ENCODE results near the gene PLXNA1. TPM values are rescaled to one million over a fixed set of nuclear protein-coding genes. Genes with fewer than 3 reads are reported as not detected.
A peak's percentile ranks its signal among the peaks of the same experiment; 100 is the strongest.

PLXNA1 gene
- total RNA-seq, 1 donor from 2014 or later, result 98.2 TPM

DNA sequence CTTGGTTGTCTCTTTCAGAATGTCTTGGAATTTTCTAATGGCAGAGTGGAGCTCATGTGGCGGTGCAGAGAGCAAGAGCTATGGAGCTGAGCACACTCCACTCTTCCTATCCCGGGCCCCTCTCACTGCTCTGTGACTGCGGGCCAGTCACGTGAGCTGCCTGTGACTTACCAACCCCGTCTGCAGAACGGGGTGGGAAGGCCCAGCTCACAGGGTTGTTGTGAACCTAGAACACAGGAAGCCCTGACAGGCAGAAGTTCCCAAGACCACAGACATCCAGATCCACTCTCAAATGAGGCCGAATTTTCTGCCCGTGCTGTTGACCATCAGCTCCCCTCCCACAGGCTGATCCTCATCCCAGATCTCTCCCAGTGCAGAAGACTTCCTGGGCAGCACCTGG is 35.5 kb upstream of the PLXNA1 start:
- Mint-ChIP-seq H3K36me3 (ENCODE audit: low read depth) (no peaks in the 10 kb centered on the region), H3K27ac (ENCODE audit: unreplicated experiment) (no peak overlapping the region), H3K9me3 (ENCODE audit: low read depth) (no peaks in the 10 kb centered on the region), H3K4me1 (ENCODE audit: low read depth) (no peaks in the 10 kb centered on the region), H3K27me3 (ENCODE audit: low read depth) (no peaks in the 10 kb centered on the region), H3K4me3 (ENCODE audit: unreplicated experiment) (no peak overlapping the region)
- no peak for DNase-seq (ENCODE audit: low spot score)
- TF ChIP-seq, protein P1, sequence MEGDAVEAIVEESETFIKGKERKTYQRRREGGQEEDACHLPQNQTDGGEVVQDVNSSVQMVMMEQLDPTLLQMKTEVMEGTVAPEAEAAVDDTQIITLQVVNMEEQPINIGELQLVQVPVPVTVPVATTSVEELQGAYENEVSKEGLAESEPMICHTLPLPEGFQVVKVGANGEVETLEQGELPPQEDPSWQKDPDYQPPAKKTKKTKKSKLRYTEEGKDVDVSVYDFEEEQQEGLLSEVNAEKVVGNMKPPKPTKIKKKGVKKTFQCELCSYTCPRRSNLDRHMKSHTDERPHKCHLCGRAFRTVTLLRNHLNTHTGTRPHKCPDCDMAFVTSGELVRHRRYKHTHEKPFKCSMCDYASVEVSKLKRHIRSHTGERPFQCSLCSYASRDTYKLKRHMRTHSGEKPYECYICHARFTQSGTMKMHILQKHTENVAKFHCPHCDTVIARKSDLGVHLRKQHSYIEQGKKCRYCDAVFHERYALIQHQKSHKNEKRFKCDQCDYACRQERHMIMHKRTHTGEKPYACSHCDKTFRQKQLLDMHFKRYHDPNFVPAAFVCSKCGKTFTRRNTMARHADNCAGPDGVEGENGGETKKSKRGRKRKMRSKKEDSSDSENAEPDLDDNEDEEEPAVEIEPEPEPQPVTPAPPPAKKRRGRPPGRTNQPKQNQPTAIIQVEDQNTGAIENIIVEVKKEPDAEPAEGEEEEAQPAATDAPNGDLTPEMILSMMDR (IDR thresholded peaks at IDR 0.05), result no peak

DNA sequence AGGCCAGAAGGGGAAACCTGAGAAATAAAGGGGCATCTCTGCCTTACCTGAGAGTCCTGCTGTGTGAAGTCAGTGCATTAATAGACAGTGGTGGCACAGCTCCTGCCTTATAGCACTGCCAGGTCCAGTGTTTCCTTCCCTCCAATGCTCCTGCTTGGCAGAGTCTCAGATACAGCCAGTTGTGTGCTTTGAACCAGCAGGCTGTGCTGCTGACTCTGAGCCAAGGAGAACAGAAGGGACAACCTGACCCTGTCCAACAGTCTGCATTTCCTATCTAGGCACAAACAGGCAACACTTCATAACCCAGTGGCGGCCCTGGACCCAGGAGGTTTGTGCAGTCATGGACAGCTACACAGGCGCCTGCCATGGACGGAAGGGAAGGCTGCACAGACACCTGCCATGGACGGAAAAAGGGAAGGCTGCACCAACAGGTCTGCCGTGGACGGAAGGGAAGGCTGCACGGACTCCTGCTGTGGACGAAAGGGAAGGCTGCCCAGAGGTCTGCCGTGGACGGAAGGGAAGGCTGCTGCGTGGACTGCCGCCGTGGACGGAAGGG is 33.9 kb upstream of the PLXNA1 start:
- H3K4me3 Mint-ChIP-seq (ENCODE audit: unreplicated experiment), result no peak overlapping the region
- H3K9me3 Mint-ChIP-seq (ENCODE audit: low read depth), result no peaks in the 10 kb centered on the region
- H3K27ac Mint-ChIP-seq (ENCODE audit: unreplicated experiment), result no peak overlapping the region
- H3K36me3 Mint-ChIP-seq (ENCODE audit: low read depth), result no peaks in the 10 kb centered on the region
- DNase-seq (ENCODE audit: low spot score), result no peak
- TF ChIP-seq, protein P1 (IDR thresholded peaks at IDR 0.05), result no peak
- no peaks in the 10 kb centered on the region for H3K4me1 Mint-ChIP-seq (ENCODE audit: low read depth)
- no peaks in the 10 kb centered on the region for H3K27me3 Mint-ChIP-seq (ENCODE audit: low read depth)

DNA sequence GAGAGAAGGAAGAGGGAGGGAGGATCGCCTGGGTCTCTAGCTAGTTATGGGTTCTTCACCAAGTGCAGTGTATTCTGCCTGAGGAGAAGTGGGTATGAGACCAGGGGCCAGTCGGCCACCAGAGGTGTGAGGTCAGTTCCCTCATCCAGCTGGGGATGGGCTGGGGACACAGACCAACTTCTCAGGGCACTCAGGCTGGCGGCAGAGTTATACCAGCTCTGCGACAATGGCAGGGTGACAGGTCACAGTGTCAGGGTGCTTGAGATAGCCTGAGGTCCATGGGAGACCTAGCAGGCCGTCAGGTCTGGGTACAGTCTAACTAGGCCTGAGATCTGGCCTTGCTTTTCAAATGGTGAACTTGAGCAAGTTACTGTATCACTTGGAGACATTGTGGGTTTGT is 31.4 kb upstream of the PLXNA1 start:
- Mint-ChIP-seq H3K27me3 (ENCODE audit: low read depth) (no peaks in the 10 kb centered on the region), H3K27ac (ENCODE audit: unreplicated experiment) (no peak overlapping the region), H3K4me1 (ENCODE audit: low read depth) (no peaks in the 10 kb centered on the region), H3K4me3 (ENCODE audit: unreplicated experiment) (no peak overlapping the region), H3K9me3 (ENCODE audit: low read depth) (no peaks in the 10 kb centered on the region), H3K36me3 (ENCODE audit: low read depth) (no peaks in the 10 kb centered on the region)
- TF ChIP-seq, protein P1 (IDR thresholded peaks at IDR 0.05), result no peak
- peak; percentile 56 for DNase-seq (ENCODE audit: low spot score)

DNA sequence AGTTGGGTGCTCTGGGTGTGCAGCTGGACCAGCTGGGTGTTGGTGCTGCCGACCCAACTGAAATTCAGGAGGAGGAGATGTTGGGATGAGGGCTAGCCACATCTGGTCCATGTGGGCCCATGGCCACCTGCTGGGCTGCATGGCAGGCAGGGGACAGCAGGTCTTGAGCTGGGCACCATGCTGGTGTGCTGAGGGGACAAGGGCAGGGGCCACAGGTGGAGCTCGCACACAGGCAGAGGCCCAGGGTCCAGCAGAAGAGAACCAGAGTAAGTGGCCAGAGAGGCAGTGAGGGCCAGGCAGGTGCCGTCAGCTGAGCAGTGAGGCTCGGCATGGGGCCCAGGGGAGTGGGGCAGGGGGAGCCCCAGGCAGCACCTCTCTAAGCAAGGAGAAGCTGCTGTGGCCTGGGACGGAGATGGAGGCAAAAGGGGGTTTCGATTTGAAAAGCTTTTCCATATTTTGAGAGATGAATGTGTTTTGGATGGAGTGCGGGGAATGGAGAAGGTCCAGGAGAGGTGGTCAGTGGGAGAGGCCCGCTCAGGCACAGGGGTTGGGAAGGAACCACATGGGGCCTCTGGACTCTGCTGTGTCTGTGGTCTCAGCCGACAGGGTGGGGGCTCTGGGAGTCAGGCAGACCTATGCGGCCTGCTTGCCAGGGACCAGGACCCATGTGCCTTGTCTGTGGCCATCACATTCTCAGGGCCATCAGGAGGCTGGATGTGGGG is 30.5 kb upstream of the PLXNA1 start:
- DNase-seq (ENCODE audit: low spot score), result peak; percentile 68
- no peak overlapping the region for H3K27ac Mint-ChIP-seq (ENCODE audit: unreplicated experiment)
- no peaks in the 10 kb centered on the region for H3K9me3 Mint-ChIP-seq (ENCODE audit: low read depth)
- H3K4me1 Mint-ChIP-seq (ENCODE audit: low read depth), result no peaks in the 10 kb centered on the region
- H3K4me3 Mint-ChIP-seq (ENCODE audit: unreplicated experiment), result no peak overlapping the region
- H3K27me3 Mint-ChIP-seq (ENCODE audit: low read depth), result no peaks in the 10 kb centered on the region
- TF ChIP-seq, protein P1 (IDR thresholded peaks at IDR 0.05), result no peak
- no peaks in the 10 kb centered on the region for H3K36me3 Mint-ChIP-seq (ENCODE audit: low read depth)

DNA sequence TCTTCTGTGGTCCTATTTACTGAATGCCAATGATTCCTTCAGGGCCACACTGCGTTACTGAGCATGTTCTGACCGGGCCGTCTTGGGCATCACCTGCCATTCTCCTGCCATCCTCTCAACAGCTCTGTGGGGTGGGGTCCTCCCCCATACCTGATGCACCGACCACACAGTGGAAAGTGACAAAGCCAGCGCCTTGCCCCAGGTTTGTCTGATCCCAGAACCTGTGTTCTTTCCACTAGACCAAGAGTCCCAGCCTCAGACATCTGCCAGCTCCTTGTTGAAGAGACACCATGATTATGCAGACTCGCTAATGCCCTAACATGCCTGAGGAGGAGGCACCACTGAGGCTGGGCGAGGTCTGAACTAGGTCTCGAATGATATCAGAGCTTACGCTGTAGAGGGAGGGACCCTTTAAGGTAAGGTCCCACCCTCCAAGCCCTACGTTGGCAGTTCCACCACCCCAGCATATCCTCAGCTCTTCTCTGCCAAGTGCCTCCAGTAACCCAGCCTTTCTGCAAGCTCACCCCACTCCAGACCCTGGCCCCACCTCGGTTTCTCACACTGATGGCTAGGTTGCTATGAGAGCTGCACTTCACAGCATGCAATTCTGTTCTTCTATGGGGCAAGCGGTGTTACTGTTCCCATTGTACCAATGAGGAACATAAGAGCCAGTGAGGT is 29.8 kb upstream of the PLXNA1 start:
- TF ChIP-seq, protein P1 (IDR thresholded peaks at IDR 0.05), result no peak
- H3K27me3 Mint-ChIP-seq (ENCODE audit: low read depth), result no peaks in the 10 kb centered on the region
- no peak overlapping the region for H3K4me3 Mint-ChIP-seq (ENCODE audit: unreplicated experiment)
- H3K4me1 Mint-ChIP-seq (ENCODE audit: low read depth), result no peaks in the 10 kb centered on the region
- no peak overlapping the region for H3K27ac Mint-ChIP-seq (ENCODE audit: unreplicated experiment)
- no peaks in the 10 kb centered on the region for H3K9me3 Mint-ChIP-seq (ENCODE audit: low read depth)
- peak; percentile 49 for DNase-seq (ENCODE audit: low spot score)
- H3K36me3 Mint-ChIP-seq (ENCODE audit: low read depth), result no peaks in the 10 kb centered on the region
